ENCODE data around the gene ADARB1.

Gene ADARB1

GRCh38 chr21:45050797-45051489 is 23.4 kb upstream of the ADARB1 start:
- peaks cover 41% of the 10 kb centered on the region for H3K27me3 ChIP-seq (replicated peaks; ENCODE audit: control insufficient read depth, insufficient read depth, low read length)
- H3K36me3 ChIP-seq (ENCODE audit: control insufficient read depth, insufficient read depth, low read length, severe bottlenecking), result no peaks in the 10 kb centered on the region
- H3K4me3 ChIP-seq (ENCODE audit: low read length), result no peak overlapping the region
- no peak for DNase-seq (ENCODE audit: low read depth)
- H3K4me1 ChIP-seq (ENCODE audit: control insufficient read depth, insufficient read depth, low read length), result peaks cover 7% of the 10 kb centered on the region
- H3K9ac ChIP-seq (ENCODE audit: low read length), result no peak overlapping the region
- H3K9me3 ChIP-seq (ENCODE audit: control insufficient read depth, low read length), result peaks cover 16% of the 10 kb centered on the region

GRCh38 chr21:45051580-45052434 is 22.6 kb upstream of the ADARB1 start:
- H3K9me3 ChIP-seq (ENCODE audit: control insufficient read depth, low read length), result peaks cover 8% of the 10 kb centered on the region
- no peak overlapping the region for H3K4me3 ChIP-seq (ENCODE audit: low read length)
- H3K36me3 ChIP-seq (ENCODE audit: control insufficient read depth, insufficient read depth, low read length, severe bottlenecking), result no peaks in the 10 kb centered on the region
- DNase-seq (ENCODE audit: low read depth), result no peak
- peaks cover 11% of the 10 kb centered on the region for H3K4me1 ChIP-seq (ENCODE audit: control insufficient read depth, insufficient read depth, low read length)
- no peak overlapping the region for H3K9ac ChIP-seq (ENCODE audit: low read length)
- peaks cover 37% of the 10 kb centered on the region for H3K27me3 ChIP-seq (replicated peaks; ENCODE audit: control insufficient read depth, insufficient read depth, low read length)

- Histone ChIP-seq H3K9ac (ENCODE audit: low read length) (no peak overlapping the region), H3K9me3 (ENCODE audit: control insufficient read depth, low read length) (no peaks in the 10 kb centered on the region), H3K36me3 (ENCODE audit: control insufficient read depth, insufficient read depth, low read length, severe bottlenecking) (no peaks in the 10 kb centered on the region), H3K4me3 (ENCODE audit: low read length) (no peak overlapping the region), H3K27me3 (replicated peaks; ENCODE audit: control insufficient read depth, insufficient read depth, low read length) (peaks cover 37% of the 10 kb centered on the region), H3K4me1 (ENCODE audit: control insufficient read depth, insufficient read depth, low read length) (peaks cover 11% of the 10 kb centered on the region)
- no peak for DNase-seq (ENCODE audit: low read depth)
Measured at GRCh38 chr21:45052960-45053359, 21.4 kb upstream of the ADARB1 start.

GRCh38 chr21:45053561-45054226 is 20.7 kb upstream of the ADARB1 start:
- no peak for DNase-seq (ENCODE audit: low read depth)
- Histone ChIP-seq H3K27me3 (replicated peaks; ENCODE audit: control insufficient read depth, insufficient read depth, low read length) (peaks cover 37% of the 10 kb centered on the region), H3K9ac (ENCODE audit: low read length) (no peak overlapping the region), H3K36me3 (ENCODE audit: control insufficient read depth, insufficient read depth, low read length, severe bottlenecking) (no peaks in the 10 kb centered on the region), H3K9me3 (ENCODE audit: control insufficient read depth, low read length) (no peaks in the 10 kb centered on the region), H3K4me1 (ENCODE audit: control insufficient read depth, insufficient read depth, low read length) (peaks cover 11% of the 10 kb centered on the region), H3K4me3 (ENCODE audit: low read length) (no peak overlapping the region)

GRCh38 chr21:45054227-45054926 is 20.0 kb upstream of the ADARB1 start:
- Histone ChIP-seq H3K4me3 (ENCODE audit: low read length) (no peak overlapping the region), H3K36me3 (ENCODE audit: control insufficient read depth, insufficient read depth, low read length, severe bottlenecking) (no peaks in the 10 kb centered on the region), H3K4me1 (ENCODE audit: control insufficient read depth, insufficient read depth, low read length) (peaks cover 11% of the 10 kb centered on the region), H3K27me3 (replicated peaks; ENCODE audit: control insufficient read depth, insufficient read depth, low read length) (peaks cover 38% of the 10 kb centered on the region), H3K9ac (ENCODE audit: low read length) (no peak overlapping the region), H3K9me3 (ENCODE audit: control insufficient read depth, low read length) (no peaks in the 10 kb centered on the region)
- no peak for DNase-seq (ENCODE audit: low read depth)

- H3K36me3 ChIP-seq (ENCODE audit: control insufficient read depth, insufficient read depth, low read length, severe bottlenecking), result no peaks in the 10 kb centered on the region
- H3K9me3 ChIP-seq (ENCODE audit: control insufficient read depth, low read length), result no peaks in the 10 kb centered on the region
- H3K4me3 ChIP-seq (ENCODE audit: low read length), result no peak overlapping the region
Measured at GRCh38 chr21:45054927-45055612, 19.3 kb upstream of the ADARB1 start.

GRCh38 chr21:45055861-45056260 is 18.5 kb upstream of the ADARB1 start:
- H3K4me3 ChIP-seq (ENCODE audit: low read length), result no peak overlapping the region
- no peak overlapping the region for H3K9ac ChIP-seq (ENCODE audit: low read length)
- H3K36me3 ChIP-seq (ENCODE audit: control insufficient read depth, insufficient read depth, low read length, severe bottlenecking), result no peaks in the 10 kb centered on the region
- peaks cover 51% of the 10 kb centered on the region for H3K27me3 ChIP-seq (replicated peaks; ENCODE audit: control insufficient read depth, insufficient read depth, low read length)
- DNase-seq (ENCODE audit: low read depth), result no peak
- H3K4me1 ChIP-seq (ENCODE audit: control insufficient read depth, insufficient read depth, low read length), result peaks cover 6% of the 10 kb centered on the region
- H3K9me3 ChIP-seq (ENCODE audit: control insufficient read depth, low read length), result no peaks in the 10 kb centered on the region

More at GRCh38 chr21:45054927-45055612, 19.3 kb upstream of the ADARB1 start:
- no peak for DNase-seq (ENCODE audit: low read depth)
- no peak overlapping the region for H3K9ac ChIP-seq (ENCODE audit: low read length)
- peaks cover 43% of the 10 kb centered on the region for H3K27me3 ChIP-seq (replicated peaks; ENCODE audit: control insufficient read depth, insufficient read depth, low read length)
- peaks cover 11% of the 10 kb centered on the region for H3K4me1 ChIP-seq (ENCODE audit: control insufficient read depth, insufficient read depth, low read length)

- Histone ChIP-seq H3K27me3 (replicated peaks; ENCODE audit: control insufficient read depth, insufficient read depth, low read length) (peaks cover 54% of the 10 kb centered on the region), H3K9me3 (ENCODE audit: control insufficient read depth, low read length) (peaks cover 3% of the 10 kb centered on the region), H3K4me3 (ENCODE audit: low read length) (no peak overlapping the region), H3K4me1 (ENCODE audit: control insufficient read depth, insufficient read depth, low read length) (peaks cover 6% of the 10 kb centered on the region), H3K36me3 (ENCODE audit: control insufficient read depth, insufficient read depth, low read length, severe bottlenecking) (no peaks in the 10 kb centered on the region), H3K9ac (ENCODE audit: low read length) (no peak overlapping the region)
- no peak for DNase-seq (ENCODE audit: low read depth)
Measured at GRCh38 chr21:45056296-45056904, 18.0 kb upstream of the ADARB1 start.

- no peaks in the 10 kb centered on the region for H3K36me3 ChIP-seq (ENCODE audit: control insufficient read depth, insufficient read depth, low read length, severe bottlenecking)
- DNase-seq (ENCODE audit: low read depth), result no peak
- no peak overlapping the region for H3K9ac ChIP-seq (ENCODE audit: low read length)
- H3K4me3 ChIP-seq (ENCODE audit: low read length), result no peak overlapping the region
- peaks cover 6% of the 10 kb centered on the region for H3K9me3 ChIP-seq (ENCODE audit: control insufficient read depth, low read length)
- H3K4me1 ChIP-seq (ENCODE audit: control insufficient read depth, insufficient read depth, low read length), result peaks cover 6% of the 10 kb centered on the region
- peaks cover 53% of the 10 kb centered on the region for H3K27me3 ChIP-seq (replicated peaks; ENCODE audit: control insufficient read depth, insufficient read depth, low read length)
Measured at GRCh38 chr21:45056917-45057560, 17.3 kb upstream of the ADARB1 start.

- Histone ChIP-seq H3K27me3 (replicated peaks; ENCODE audit: control insufficient read depth, insufficient read depth, low read length) (peaks cover 53% of the 10 kb centered on the region), H3K4me3 (ENCODE audit: low read length) (no peak overlapping the region), H3K9ac (ENCODE audit: low read length) (no peak overlapping the region), H3K9me3 (ENCODE audit: control insufficient read depth, low read length) (peaks cover 6% of the 10 kb centered on the region), H3K36me3 (ENCODE audit: control insufficient read depth, insufficient read depth, low read length, severe bottlenecking) (no peaks in the 10 kb centered on the region), H3K4me1 (ENCODE audit: control insufficient read depth, insufficient read depth, low read length) (peaks cover 6% of the 10 kb centered on the region)
- DNase-seq (ENCODE audit: low read depth), result no peak
Measured at GRCh38 chr21:45057886-45058285, 16.5 kb upstream of the ADARB1 start.
